IPS-18c (cell line): ENCODE data around the gene FOXN1.

Source experiments
- H3K4me3 ChIP-seq: 2 replicates; pipeline ENCODE4 v1.7.0; 2013; ENCODE audit warnings: low read depth, mild to moderate bottlenecking, low read length, moderate library complexity; ENCODE audit not compliant: insufficient read depth
- H3K9me3 ChIP-seq: one replicate; pipeline ENCODE4 v1.6.1; 2013; ENCODE audit warnings: mild to moderate bottlenecking, low read length, moderate library complexity; ENCODE audit not compliant: control insufficient read depth, insufficient read depth

The FOXN1 gene

DNA sequence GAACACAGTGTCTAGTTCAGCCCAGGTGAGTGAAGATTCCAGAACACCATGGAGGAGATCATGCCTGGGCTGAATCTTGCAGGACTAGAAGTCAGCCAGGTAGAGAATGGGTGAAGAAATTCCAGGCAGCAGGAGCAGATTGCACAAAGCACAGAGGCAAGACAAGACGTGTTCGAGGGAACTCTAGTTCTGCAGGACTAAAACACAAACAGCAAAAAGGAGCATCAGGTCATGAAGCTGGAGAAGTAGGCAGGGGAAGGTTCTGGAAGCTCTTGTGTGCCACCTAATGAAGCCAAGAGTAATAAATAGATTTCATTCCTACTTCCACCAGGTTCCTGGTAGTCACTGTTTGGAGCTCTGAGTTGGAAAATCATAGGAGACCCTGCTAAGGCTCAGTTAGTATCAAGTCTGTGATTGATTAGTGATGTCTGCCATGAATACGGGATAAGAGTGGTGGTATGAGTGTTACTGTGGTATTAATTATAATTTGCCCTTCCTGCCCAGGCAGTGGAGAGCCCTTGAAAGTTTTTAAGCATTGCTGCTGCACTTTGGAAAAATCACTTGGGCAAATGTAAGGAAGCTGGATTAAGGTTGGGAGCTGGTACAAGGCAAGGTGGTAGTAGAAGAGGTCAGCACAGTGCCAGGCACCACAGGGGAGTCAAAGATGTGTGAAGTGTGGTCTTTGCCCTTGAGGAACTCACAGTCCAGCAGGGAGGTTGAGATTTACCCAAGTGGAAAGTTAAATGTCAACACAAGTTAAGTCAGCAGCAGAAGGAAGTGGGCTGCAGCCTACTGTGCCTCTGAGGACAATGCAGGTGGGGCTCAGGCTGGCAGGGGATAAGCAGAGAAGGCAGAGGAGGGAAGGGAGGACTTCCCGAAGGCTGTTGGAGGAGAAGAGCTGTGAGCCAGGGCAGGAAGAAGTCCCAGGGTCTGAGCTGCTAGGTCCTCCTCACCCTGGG lies 13.5 kb upstream of the FOXN1 start:
- H3K9me3 ChIP-seq, result peaks cover under 1% of the 10 kb centered on the region
- H3K4me3 ChIP-seq, result no peak overlapping the region

DNA sequence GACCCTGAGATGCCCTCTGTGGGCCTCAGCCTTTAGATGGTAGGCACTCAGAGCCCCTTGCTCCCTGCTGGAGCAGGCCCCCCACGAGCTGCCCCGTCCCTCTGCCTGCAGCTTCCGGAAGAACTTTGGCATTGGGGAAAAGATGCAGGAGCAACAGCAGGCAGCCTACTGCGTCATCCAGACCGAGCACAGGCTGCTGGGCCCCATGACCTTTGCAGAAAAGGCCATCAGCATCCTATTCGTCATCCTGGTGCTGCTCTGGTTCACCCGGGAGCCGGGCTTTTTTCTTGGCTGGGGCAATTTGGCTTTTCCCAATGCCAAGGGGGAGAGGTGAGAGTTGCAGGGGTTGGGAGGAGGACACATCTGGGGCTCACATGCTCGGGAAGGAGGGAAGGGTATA lies 12.7 kb upstream of the FOXN1 start:
- Histone ChIP-seq H3K9me3 (no peaks in the 10 kb centered on the region), H3K4me3 (no peak overlapping the region)

DNA sequence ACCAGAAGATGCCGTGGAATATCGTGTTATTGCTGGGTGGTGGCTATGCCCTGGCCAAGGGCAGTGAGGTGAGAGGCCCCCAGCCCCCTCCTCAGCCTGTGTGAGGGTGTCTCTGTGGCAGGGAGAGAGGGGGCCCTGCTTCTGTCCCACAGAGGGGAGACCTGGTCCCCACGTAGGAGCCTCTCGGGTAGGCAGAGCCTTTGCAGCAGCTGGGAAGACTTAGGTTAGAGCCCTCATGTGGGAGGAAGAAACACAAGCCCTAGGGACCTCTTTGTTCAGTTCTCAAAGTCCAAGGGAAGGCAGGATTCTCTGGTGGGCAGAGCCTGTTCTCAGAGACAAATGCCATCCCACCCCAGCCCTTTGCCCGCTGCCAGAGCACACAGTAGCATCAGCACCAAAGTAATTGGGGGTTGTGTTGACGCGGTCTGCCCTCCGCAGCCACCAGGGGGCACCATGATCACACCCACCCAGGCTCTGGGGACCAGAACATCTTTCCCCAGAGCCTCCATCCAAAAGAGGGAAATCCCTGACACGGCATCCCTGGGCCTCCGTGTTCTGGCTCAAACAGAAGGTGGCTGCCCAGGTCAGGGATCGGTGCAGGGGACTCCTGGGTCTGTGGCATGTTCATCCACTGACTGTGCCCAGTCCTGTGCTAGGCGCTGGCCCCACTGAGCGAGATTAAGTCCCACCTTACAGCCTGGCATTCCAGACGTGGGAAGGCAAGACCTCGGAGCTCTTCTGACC lies 11.5 kb upstream of the FOXN1 start:
- Histone ChIP-seq H3K4me3 (no peak overlapping the region), H3K9me3 (no peaks in the 10 kb centered on the region)

DNA sequence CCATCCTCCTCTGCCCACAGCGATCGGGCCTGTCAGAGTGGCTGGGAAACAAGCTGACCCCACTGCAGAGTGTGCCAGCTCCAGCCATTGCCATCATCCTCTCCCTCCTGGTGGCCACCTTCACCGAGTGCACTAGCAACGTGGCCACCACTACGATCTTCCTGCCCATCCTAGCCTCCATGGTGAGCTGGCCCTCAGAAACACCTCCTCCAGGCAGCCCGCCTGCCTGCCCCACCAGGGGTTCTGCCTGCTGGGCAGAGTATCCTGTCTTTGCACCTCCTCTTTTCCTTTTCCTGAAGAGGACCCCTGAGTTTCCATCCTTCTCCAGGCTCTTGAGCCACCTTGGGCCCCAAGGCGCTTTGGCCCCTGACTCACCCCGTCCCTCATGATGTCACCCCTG lies 10.5 kb upstream of the FOXN1 start:
- Histone ChIP-seq H3K9me3 (no peaks in the 10 kb centered on the region), H3K4me3 (no peak overlapping the region)

DNA sequence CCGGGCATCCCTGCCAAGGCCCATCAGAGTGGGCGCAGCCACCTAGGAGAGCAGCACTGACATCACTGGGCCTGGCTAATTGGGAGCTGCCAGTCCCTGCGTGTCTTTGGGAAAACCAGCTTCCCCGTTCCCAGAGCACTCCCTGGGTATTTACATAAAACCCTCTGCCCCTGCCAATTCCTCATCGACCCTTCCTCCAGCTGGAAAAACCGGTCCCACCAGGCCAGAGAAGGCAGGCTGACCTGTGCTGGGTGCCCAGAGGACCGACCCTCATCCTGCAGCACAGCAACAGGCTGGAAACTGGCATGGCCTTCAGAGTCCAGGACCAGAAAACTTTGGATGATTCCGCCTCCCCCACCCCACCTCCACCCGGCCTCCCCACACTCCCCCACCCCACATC lies 8.2 kb upstream of the FOXN1 start:
- H3K9me3 ChIP-seq, result no peaks in the 10 kb centered on the region

DNA sequence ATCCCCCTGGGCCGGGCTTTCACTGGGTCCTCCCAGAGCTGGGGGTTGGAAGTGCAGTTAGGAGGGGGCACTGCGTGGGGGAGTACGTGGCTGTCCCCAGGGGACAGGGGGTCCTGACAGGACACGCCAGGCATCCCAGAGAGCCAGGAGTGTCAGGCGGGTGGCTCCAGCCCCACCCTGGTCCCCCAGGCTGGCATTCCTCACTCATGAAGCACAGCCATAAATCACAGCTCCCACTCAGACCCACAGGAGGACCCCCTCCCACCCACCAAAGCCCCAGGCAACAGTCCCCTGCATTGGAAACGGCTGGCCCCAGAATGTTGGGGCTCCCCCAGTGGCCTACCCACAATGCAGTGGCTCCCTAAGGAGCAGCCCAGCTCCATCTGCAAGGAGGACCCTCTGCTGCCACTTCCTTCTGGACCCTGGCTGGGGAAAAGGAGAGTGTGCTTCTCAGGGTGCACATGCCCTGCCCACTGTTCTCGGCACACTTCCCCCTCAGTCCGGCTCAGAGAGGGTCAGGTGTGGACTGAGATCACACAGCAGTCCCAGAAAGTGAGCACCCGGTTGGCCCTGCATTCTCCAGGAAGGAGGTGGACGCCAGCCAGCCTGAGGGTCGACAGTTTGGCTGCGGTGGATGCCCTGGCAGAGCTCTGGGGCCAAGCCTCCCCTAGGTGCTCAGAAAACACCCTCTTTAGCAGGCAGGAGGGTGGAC lies 7.3 kb upstream of the FOXN1 start:
- H3K4me3 ChIP-seq, result no peak overlapping the region
- no peaks in the 10 kb centered on the region for H3K9me3 ChIP-seq

More for the DNA sequence above, 8.2 kb upstream of the FOXN1 start:
- no peak overlapping the region for H3K4me3 ChIP-seq

DNA sequence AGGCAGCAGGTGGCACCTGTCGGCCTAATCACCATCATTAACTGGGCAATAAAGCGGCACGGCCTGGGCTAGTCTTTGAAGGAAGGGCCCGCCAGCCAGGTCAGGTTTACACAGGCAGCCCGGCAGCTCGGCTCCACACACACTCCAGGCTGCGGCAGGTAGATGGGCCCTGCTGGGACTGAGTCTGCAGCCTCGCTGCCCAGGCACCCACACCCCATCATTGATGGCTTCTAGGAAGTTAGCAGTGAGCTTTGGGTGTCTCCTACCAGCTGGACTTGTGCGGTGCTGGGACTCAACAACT lies 6.8 kb upstream of the FOXN1 start:
- no peaks in the 10 kb centered on the region for H3K9me3 ChIP-seq
- no peak overlapping the region for H3K4me3 ChIP-seq

DNA sequence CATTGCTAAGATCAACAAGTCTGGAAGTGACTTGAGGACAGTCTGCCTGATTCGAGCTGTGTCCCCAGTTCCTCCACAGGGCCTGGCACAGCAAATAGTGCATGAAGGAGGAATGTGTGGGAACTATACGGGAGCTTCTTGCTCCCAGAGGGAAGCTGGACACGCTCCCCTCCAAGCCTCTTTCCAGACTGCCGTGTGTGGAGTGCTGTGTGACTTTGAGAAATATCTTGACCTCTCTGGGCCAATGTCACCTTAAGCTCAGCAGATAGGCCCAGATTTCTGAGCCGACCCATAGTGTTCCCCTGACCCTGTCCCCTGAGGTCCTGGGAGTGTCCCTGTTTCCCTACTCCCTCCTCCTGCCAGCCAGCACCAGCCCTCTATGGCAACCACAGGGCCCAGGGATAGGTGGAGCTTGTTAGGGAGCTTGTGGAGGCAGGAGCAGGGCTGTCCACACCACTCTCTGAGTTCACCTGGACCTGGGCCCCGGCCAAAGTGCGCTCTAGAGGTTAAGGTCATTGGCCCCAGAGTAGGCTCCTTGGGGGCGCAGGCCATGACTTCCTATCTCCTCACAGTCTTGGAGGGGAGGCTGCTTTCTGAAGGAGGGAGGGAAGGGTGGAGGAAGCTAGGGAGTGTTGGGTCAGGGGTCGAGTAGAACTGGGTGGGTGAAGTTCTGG lies 6.3 kb upstream of the FOXN1 start:
- Histone ChIP-seq H3K9me3 (no peaks in the 10 kb centered on the region), H3K4me3 (no peak overlapping the region)

DNA sequence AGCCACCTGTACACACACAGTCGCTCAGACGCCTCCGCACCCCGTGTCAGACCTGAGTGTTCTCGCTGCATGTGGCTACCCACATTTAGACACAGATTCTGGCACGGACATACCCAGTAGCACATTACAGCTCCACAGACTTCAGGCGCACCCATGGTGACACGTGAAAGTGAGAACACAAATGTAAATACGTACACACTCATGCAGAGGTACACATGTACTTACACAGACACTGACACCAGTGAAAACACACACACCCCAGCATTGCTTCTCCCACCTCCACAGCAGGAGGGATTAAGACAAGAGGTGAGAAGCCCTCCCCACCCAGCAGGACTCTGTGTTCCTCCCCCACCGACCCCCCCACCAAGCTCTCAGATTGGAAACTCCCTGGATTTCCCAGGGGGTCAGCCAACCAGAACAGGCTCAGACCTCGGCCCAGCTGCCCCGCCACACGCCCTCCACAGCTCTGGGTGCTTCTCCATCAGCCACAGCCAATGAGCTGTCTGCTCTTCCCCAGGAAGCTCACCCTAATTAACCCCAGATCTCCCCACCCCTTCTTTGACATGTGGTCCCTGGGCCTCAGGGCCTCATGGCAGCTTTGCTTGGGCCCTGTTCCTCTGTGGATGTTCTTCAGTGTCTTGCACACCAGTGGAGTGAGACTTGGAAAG lies 5.3 kb upstream of the FOXN1 start:
- Histone ChIP-seq H3K9me3 (no peaks in the 10 kb centered on the region), H3K4me3 (no peak overlapping the region)

DNA sequence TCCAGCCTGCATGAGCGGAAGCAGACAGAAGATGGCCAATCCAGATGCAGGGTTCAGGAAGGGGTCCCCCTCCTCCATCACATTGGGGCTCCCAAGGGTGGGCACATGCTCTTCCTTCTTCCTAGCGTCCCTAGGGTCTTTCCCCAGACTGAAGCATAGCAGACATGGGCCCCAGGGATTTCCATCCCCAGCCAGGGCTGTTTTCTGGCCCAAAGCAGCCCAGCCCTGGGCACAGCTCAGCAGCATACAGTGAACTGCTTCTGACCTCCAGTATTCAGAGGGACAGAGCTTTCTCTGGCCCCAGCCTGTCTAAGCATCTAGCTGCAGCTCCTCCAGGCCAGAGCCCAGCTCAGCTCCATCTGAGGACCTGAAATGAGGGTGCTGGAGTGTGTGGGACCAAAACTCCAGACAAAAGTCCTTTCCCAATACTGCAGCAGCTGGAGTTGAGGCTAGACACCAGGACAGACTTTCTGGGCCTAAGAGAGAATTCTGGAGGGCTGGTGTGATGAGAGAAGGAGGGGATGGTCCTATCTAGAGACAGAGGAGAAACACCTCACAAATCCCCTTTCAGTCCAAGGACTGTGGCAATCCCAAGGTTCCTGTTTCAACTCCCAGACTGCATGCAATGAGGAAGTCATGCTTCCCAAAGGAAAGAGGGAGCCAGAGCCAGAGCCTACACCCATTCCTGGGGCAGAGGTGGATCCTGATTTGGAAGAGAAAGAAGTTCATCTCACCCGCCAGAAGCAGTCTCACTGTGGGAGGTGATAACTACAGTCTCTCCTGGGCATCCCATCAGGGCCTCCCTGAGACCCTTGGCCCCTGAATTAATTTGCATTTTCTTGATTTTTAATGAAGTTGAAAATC lies 4.5 kb upstream of the FOXN1 start:
- Histone ChIP-seq H3K9me3 (no peaks in the 10 kb centered on the region), H3K4me3 (no peak overlapping the region)

DNA sequence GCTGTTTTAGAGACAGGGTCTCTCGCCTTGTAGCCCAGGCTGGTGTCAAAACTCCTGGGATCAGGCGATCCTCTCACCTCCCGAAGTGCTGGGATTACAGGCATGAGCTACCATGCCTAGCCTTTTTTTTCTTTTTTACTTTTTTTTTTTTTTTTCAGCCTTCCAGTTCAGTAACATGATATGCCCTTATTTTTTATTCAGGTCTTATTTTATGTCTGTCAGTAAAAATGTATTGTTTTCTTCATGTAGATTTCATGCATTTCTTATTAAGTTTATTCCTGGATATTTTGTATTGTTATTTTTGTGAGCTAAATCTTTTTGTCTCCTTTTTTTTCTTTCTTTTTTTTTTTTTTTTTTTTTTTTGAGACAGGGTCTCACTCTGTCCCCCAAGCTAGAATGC lies 2.7 kb upstream of the FOXN1 start:
- H3K9me3 ChIP-seq, result no peaks in the 10 kb centered on the region
- H3K4me3 ChIP-seq, result no peak overlapping the region

DNA sequence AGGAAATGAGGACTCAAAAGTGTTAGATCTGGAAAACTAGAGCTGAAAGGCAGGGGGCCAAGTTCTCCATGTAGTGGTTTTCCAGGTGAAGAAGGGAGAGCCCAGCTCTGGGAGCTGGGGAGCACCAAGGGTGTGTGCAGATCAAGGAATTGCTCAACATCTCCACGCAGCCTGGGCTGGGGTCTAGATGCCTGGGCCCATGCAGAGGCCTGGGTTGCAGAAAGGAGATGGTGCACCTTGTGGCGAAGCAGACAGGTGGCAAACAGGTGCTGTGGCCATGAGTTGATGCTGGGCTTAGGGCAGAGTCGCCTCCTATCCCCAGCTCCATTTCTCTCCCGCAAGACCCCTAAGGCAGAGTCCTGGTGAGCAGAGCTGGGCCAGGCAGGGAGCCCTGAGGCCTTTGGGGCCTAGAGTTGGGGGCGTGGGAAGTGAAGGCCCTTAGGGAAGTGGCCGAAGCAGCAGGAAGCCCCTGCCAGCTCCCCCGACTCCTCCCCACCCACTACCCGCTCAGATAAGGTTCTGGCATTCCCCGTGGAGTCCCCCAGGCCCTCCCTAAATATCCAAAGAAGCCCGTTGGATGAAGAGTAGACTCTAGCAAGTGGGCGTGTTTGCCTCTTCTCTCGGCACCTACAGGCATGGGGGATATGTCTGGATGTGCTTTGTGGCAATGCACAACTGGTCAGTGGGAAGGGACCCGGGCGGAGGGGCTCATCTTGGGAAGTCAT lies 777 bp downstream of the FOXN1 start:
- Histone ChIP-seq H3K4me3 (no peak overlapping the region), H3K9me3 (peaks cover 3% of the 10 kb centered on the region)

DNA sequence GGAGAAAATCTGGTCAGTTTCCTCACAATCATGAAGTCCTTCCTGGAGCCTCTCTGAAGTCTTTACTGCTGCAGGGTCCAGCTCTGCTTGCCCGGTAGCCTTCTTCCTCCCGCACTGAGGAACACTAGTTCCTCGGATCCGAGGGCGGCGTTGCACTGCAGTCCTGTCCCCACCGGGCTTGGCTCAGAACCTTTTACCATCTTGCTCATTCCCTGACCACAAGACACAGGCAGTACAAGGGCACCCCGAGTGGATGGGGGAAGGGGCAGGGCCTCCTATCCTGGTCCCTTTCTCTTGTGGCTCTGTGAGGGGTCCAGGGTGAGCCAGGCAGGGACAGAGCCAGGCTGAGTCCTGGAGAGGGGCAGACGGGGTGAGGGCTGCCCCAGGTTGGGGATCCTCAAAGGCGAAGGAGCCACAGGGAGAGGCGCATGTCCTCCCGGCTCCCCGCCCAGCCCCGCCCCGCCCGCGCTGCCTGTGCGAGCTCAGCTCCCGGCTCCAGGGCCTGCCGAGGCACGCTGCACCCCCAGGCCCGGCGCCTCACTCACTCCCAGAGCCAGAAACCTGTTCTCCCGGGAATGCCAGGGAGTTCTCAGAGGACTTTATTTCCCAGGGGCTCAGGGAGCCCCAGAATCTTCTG lies 1.5 kb downstream of the FOXN1 start:
- no peak overlapping the region for H3K4me3 ChIP-seq
- peaks cover 3% of the 10 kb centered on the region for H3K9me3 ChIP-seq

DNA sequence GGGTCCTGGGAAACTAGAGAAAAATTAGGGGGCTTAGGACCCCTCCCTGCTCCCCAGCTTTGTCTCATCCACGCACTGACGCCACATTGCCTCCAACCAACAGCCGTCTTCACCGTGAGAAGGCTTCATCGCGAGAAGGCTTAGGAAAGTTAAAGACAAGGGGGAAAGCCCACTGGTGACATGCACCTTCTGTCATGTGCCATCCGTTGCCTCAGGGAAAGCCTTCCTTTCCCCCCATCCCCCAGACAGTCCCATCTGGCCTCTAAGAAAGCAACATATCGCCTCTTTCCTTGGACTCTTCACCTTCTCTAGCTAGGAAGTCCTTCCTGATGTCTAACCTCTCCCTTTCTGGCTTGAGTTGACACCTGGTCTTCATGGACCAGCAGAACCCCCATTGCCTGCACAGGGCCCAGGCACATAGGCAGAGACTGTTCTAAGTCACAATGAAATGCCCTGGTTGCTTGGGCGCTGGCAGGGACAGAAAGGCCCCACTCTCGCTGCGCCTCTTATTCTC lies 2.1 kb downstream of the FOXN1 start:
- H3K4me3 ChIP-seq, result no peak overlapping the region
- peaks cover 3% of the 10 kb centered on the region for H3K9me3 ChIP-seq

DNA sequence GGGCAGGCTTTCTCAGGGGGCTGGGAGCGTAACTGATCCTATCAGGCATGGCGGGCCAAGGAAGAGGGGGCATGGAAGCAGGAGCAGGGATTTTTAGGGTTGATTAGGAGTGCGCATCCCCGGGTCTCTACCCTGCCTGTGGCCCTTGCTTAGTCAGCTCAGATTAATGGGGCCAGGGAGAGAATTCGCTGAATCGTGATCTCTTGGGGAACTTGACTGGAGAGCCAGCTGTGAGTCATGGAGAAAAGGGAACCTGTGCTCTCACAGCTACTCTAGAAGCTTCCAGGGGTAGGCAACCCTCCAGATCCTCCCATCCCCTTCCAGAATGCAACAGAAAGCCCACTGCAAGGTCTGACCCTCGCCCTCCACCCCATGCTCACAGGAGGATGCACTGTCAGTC lies 3.6 kb downstream of the FOXN1 start:
- Histone ChIP-seq H3K9me3 (peaks cover 3% of the 10 kb centered on the region), H3K4me3 (no peak overlapping the region)
